HG02840 (cell line): Measurements from ENCODE around the gene HBB.
"Not testable (repeated sequence)": the region's sequence is repeated elsewhere in the genome, so short reads cannot be mapped to it uniquely, and the experiment has no call there.

ENCODE experiments used
- ATAC-seq: cut with Tn5 transposase; IDR thresholded peaks from one replicate; pipeline ENCODE4 v1.9.1; 2021; ENCODE audit warnings: mild to moderate bottlenecking, moderate library complexity, moderate number of reproducible peaks; ENCODE audit not compliant: unreplicated experiment, low FRiP score

HBB gene

GRCh38 chr11:5248498-5248897 lies 21.6 kb upstream of the HBB start:
- ATAC-seq: not testable (repeated sequence)

GRCh38 chr11:5247472-5248192 lies 20.8 kb upstream of the HBB start:
- ATAC-seq: no peak

- no peak for ATAC-seq
These were observed 20.1 kb upstream of the HBB start for GRCh38 chr11:5246772-5247471.

GRCh38 chr11:5245155-5245554 lies 18.3 kb upstream of the HBB start:
- no peak for ATAC-seq

GRCh38 chr11:5243816-5244180 lies 16.9 kb upstream of the HBB start:
- no peak for ATAC-seq

GRCh38 chr11:5242933-5243815 lies 16.3 kb upstream of the HBB start:
- ATAC-seq: no peak

GRCh38 chr11:5242208-5242607 lies 15.3 kb upstream of the HBB start:
- ATAC-seq: no peak

- no peak for ATAC-seq
These were observed 14.6 kb upstream of the HBB start for GRCh38 chr11:5241458-5241857.

GRCh38 chr11:5240458-5240857 lies 13.6 kb upstream of the HBB start:
- no peak for ATAC-seq

GRCh38 chr11:5240056-5240455 lies 13.2 kb upstream of the HBB start:
- no peak for ATAC-seq

GRCh38 chr11:5239046-5239445 lies 12.2 kb upstream of the HBB start:
- ATAC-seq: no peak

GRCh38 chr11:5238486-5238885 lies 11.6 kb upstream of the HBB start:
- no peak for ATAC-seq

GRCh38 chr11:5237420-5237819 lies 10.5 kb upstream of the HBB start:
- ATAC-seq: no peak

- no peak for ATAC-seq
These were observed 8.7 kb upstream of the HBB start for GRCh38 chr11:5235364-5236095.

- ATAC-seq: no peak
These were observed 7.5 kb upstream of the HBB start, which contains the start of gene HBD for GRCh38 chr11:5234381-5234834. Gene HBD, minus strand, starts transcription at chr11:5234483. Its CDS starts 50 bp downstream, at chr11:5234433.

GRCh38 chr11:5233307-5233706 lies 6.4 kb upstream of the HBB start:
- no peak for ATAC-seq

- no peak for ATAC-seq
These were observed 6.0 kb upstream of the HBB start for GRCh38 chr11:5232821-5233220.

- no peak for ATAC-seq
These were observed 5.3 kb upstream of the HBB start for GRCh38 chr11:5232176-5232575.

GRCh38 chr11:5231111-5231510 lies 4.2 kb upstream of the HBB start:
- no peak for ATAC-seq

GRCh38 chr11:5230266-5230665 lies 3.4 kb upstream of the HBB start:
- ATAC-seq: no peak
